GM19328 (cell line): Measurements from ENCODE around the gene PRDM11.

Experiments
- ATAC-seq: cut with Tn5 transposase; IDR thresholded peaks from one replicate; pipeline ENCODE4 v1.9.1; 2021; ENCODE audit warnings: mild to moderate bottlenecking, moderate library complexity; ENCODE audit not compliant: unreplicated experiment

The PRDM11 gene

GRCh38 chr11:45258982-45259530, 112.6 kb downstream of the PRDM11 start:
- ATAC-seq, result no peak

GRCh38 chr11:45259592-45259991, 113.2 kb downstream of the PRDM11 start:
- ATAC-seq, result no peak

GRCh38 chr11:45260071-45260470, 113.6 kb downstream of the PRDM11 start:
- no peak for ATAC-seq

- ATAC-seq, result no peak
Measured at GRCh38 chr11:45262900-45263299, 116.5 kb downstream of the PRDM11 start.

GRCh38 chr11:45263773-45264172, 117.3 kb downstream of the PRDM11 start:
- no peak for ATAC-seq

- ATAC-seq, result no peak
Measured at GRCh38 chr11:45264839-45265515, 118.5 kb downstream of the PRDM11 start.

- no peak for ATAC-seq
Measured at GRCh38 chr11:45265969-45266675, 119.7 kb downstream of the PRDM11 start.

- ATAC-seq, result no peak
Measured at GRCh38 chr11:45266676-45267020, 120.2 kb downstream of the PRDM11 start.

- ATAC-seq, result no peak
Measured at GRCh38 chr11:45267052-45267451, 120.6 kb downstream of the PRDM11 start.

GRCh38 chr11:45267652-45268299, 121.3 kb downstream of the PRDM11 start:
- ATAC-seq, result no peak

- ATAC-seq, result no peak
Measured at GRCh38 chr11:45269678-45270077, 123.2 kb downstream of the PRDM11 start.

GRCh38 chr11:45270946-45271716, 124.7 kb downstream of the PRDM11 start:
- no peak for ATAC-seq

- no peak for ATAC-seq
Measured at GRCh38 chr11:45272701-45273100, 126.3 kb downstream of the PRDM11 start.

GRCh38 chr11:45273509-45273908, 127.1 kb downstream of the PRDM11 start:
- ATAC-seq, result no peak

- ATAC-seq, result no peak
Measured at GRCh38 chr11:45274206-45274605, 127.8 kb downstream of the PRDM11 start.

GRCh38 chr11:45275828-45276227, 129.4 kb downstream of the PRDM11 start:
- no peak for ATAC-seq

GRCh38 chr11:45278714-45279113, 132.3 kb downstream of the PRDM11 start:
- ATAC-seq, result no peak

- no peak for ATAC-seq
Measured at GRCh38 chr11:45279645-45280044, 133.2 kb downstream of the PRDM11 start.

GRCh38 chr11:45280449-45280848, 134.0 kb downstream of the PRDM11 start:
- no peak for ATAC-seq

- no peak for ATAC-seq
Measured at GRCh38 chr11:45282081-45282480, 135.6 kb downstream of the PRDM11 start.
